NCI-H2196 treated with DMSO at 0.1 percent for 48 hours (cell line): ENCODE results near the gene SLC4A7.
"Not testable (repeated sequence)": the region's sequence is repeated elsewhere in the genome, so short reads cannot be mapped to it uniquely, and the experiment has no call there.

Source experiments
- DNase-seq: peaks from one replicate; lab custom pipeline; 2025; ENCODE audit not compliant: unreplicated experiment; lab: John Stamatoyannopoulos, UW

Gene SLC4A7

GRCh38 chr3:27431116-27431515, 53.1 kb downstream of the SLC4A7 start:
- DNase-seq = no peak

GRCh38 chr3:27429909-27430308, 54.3 kb downstream of the SLC4A7 start:
- no peak for DNase-seq

GRCh38 chr3:27428446-27428845, 55.7 kb downstream of the SLC4A7 start:
- DNase-seq = no peak

- no peak for DNase-seq
These were observed 57.3 kb downstream of the SLC4A7 start for GRCh38 chr3:27426926-27427325.

GRCh38 chr3:27425896-27426565, 58.2 kb downstream of the SLC4A7 start:
- DNase-seq = no peak

- not testable (repeated sequence) for DNase-seq
These were observed 59.2 kb downstream of the SLC4A7 start for GRCh38 chr3:27424812-27425521.

GRCh38 chr3:27423463-27423862, 60.7 kb downstream of the SLC4A7 start:
- DNase-seq = no peak

GRCh38 chr3:27422617-27423016, 61.6 kb downstream of the SLC4A7 start:
- no peak for DNase-seq

- DNase-seq = no peak
These were observed 69.0 kb downstream of the SLC4A7 start for GRCh38 chr3:27415202-27415601.

GRCh38 chr3:27392950-27393679, 91.1 kb downstream of the SLC4A7 start:
- no peak for DNase-seq

GRCh38 chr3:27392414-27392813, 91.8 kb downstream of the SLC4A7 start:
- not testable (repeated sequence) for DNase-seq

GRCh38 chr3:27391796-27392195, 92.4 kb downstream of the SLC4A7 start:
- DNase-seq = no peak

GRCh38 chr3:27387625-27388024, 96.6 kb downstream of the SLC4A7 start:
- no peak for DNase-seq

GRCh38 chr3:27385504-27385903, 98.7 kb downstream of the SLC4A7 start:
- DNase-seq = no peak

GRCh38 chr3:27384191-27384590, 100.0 kb downstream of the SLC4A7 start:
- no peak for DNase-seq

GRCh38 chr3:27380433-27381357, 103.5 kb downstream of the SLC4A7 start:
- no peak for DNase-seq

GRCh38 chr3:27378331-27378730, 105.9 kb downstream of the SLC4A7 start:
- DNase-seq = no peak

- DNase-seq = no peak
These were observed 107.9 kb downstream of the SLC4A7 start for GRCh38 chr3:27376109-27376772.

GRCh38 chr3:27368831-27369607, 115.2 kb downstream of the SLC4A7 start, which contains the start of gene NEK10:
Gene NEK10 (minus strand): TSS chr3:27369383. CDS start chr3:27352882, 16,501 bp downstream.
- peak; percentile 59 for DNase-seq
